Measurements from ENCODE around the gene BMPR1B. TPM values are rescaled to one million over a fixed set of nuclear protein-coding genes. Genes with fewer than 3 reads are reported as not detected.
A peak's percentile ranks its signal among the peaks of the same experiment; 100 is the strongest.

Gene BMPR1B
- total RNA-seq, 1 experiment from 2014 or later = not detected

DNA sequence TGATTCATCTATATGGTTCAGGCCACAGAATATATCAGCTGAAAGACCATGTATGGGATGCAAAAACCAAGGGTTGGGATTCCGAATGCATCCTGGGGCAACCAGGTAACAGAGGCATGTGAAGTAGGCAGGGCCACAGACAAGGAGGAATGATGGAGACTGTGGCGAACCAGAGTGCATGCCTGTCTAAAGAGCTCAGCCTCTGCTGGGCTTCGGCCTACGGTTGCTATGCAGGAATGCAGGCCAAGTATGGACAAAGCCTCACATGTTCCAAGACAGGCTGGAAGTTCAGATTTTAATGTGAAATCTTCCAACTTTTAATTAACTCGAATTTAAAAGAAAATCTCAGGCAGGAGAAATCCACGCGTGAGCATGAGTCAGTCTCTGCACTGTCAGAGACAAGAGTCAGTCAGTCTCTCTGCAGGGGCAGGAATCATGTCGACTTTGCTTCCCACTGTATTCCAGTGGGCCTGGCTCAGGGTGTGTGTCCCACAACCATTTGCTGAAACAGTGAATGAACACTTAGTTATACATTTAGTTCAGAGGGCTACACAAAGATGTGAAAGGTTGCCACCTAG lies 446.6 kb downstream of the BMPR1B start:
- ChIA-PET RAD21 (ENCODE audit: low non-redundant PET in 1 of 2, low total read pairs in 2 of 2, uncharacterized antibody in 2 of 2, unreplicated experiment in 2 of 2) (no interaction called here), CTCF (interaction anchor here (0.8 to 1.4 kb wide), 6 partner anchors 10 to 306 kb away, joined by 3 to 5 read pairs (median 3); no protein-coding TSS in a partner anchor), POLR2A (no interaction called here)
- no TSS peak for BruUV-seq (replicated peaks)
- Histone ChIP-seq H3K79me2 (ENCODE audit: insufficient read depth, low read length) (no peaks in the 10 kb centered on the region), H3K4me3 (replicated peaks in 1 of 2; ENCODE audit: low read depth in 1 of 2, low read length in 2 of 2) (no peak overlapping the region), H3K9ac (ENCODE audit: low read length) (no peak overlapping the region), H4K20me1 (ENCODE audit: insufficient read depth) (no peaks in the 10 kb centered on the region), H3K36me3 (ENCODE audit: control insufficient read depth in 1 of 2, insufficient read depth in 2 of 2, low read length in 2 of 2) (no peaks in the 10 kb centered on the region), H3K27me3 (ENCODE audit: insufficient read depth, low read length) (no peaks in the 10 kb centered on the region), H2AFZ (ENCODE audit: low read depth, low read length, poor library complexity, severe bottlenecking) (peak overlapping the region; percentile 45), H3K9me3 (ENCODE audit: control insufficient read depth in 1 of 2, insufficient read depth in 1 of 2, low read depth in 1 of 2, low read length in 2 of 2) (no peaks in the 10 kb centered on the region), H3K4me2 (ENCODE audit: low read length) (no peak overlapping the region), H3K4me1 (ENCODE audit: control insufficient read depth in 1 of 2, insufficient read depth in 2 of 2, low read length in 2 of 2) (no peaks in the 10 kb centered on the region), H3K27ac (ENCODE audit: low read depth, low read length) (no peak overlapping the region), H3K9me2 (ENCODE audit: insufficient read depth) (no peaks in the 10 kb centered on the region)
- ATAC-seq = 0 out of 2 replicates have a peak, but pooled peaks have one; percentile 20
- intact Hi-C loops (cut with micrococcal nuclease) = no loop called here
- TF ChIP-seq EGR1 (IDR thresholded peaks at IDR 0.05; ENCODE audit: low read depth) (no peak), JUND (IDR thresholded peaks at IDR 0.05) (no peak), CEBPB (IDR thresholded peaks at IDR 0.05; ENCODE audit: low read depth) (no peak), RAD21 (IDR thresholded peaks at IDR 0.05; ENCODE audit: low read depth) (no peak), CBX3 (IDR thresholded peaks at IDR 0.05; ENCODE audit: low read depth) (no peak), SRF (IDR thresholded peaks at IDR 0.05; ENCODE audit: low read depth) (no peak), EZH2phosphoT487 (IDR thresholded peaks at IDR 0.05; ENCODE audit: borderline replicate concordance) (no peak), ATF3 (IDR thresholded peaks at IDR 0.05) (no peak), TCF7L2 (IDR thresholded peaks at IDR 0.05; ENCODE audit: borderline replicate concordance, extremely low read depth, insufficient read depth, insufficient read length) (no peak)
- TF ChIP-seq, protein P1, sequence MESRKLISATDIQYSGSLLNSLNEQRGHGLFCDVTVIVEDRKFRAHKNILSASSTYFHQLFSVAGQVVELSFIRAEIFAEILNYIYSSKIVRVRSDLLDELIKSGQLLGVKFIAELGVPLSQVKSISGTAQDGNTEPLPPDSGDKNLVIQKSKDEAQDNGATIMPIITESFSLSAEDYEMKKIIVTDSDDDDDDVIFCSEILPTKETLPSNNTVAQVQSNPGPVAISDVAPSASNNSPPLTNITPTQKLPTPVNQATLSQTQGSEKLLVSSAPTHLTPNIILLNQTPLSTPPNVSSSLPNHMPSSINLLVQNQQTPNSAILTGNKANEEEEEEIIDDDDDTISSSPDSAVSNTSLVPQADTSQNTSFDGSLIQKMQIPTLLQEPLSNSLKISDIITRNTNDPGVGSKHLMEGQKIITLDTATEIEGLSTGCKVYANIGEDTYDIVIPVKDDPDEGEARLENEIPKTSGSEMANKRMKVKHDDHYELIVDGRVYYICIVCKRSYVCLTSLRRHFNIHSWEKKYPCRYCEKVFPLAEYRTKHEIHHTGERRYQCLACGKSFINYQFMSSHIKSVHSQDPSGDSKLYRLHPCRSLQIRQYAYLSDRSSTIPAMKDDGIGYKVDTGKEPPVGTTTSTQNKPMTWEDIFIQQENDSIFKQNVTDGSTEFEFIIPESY (IDR thresholded peaks at IDR 0.05; ENCODE audit: extremely low read depth, insufficient replicate concordance, low read length) = no peak
- no peak for DNase-seq (ENCODE audit: low read depth, low spot score)

Data from HCT116 (cell line).